Spinal cord (tissue), 10 donors: ENCODE measurements around the gene SELENOH. TPM values are rescaled to one million over a fixed set of nuclear protein-coding genes. Genes with fewer than 3 reads are reported as not detected.

Experiments
- DNase-seq, 6 donors: peaks; one replicate each; pipeline versions ENCODE4 v3.0.0 to v3.0.0-alpha.2; 2013 to 2015; ENCODE audit warnings: low spot score in 6 of 6, low read depth in 4 of 6
- H3K27ac ChIP-seq: one replicate; pipeline ENCODE4 v1.5.1; 2013; ENCODE audit warnings: low read depth, low read length, control low read depth
- H3K27me3 ChIP-seq: one replicate; pipeline ENCODE4 v1.6.1; 2013; ENCODE audit warnings: low read length; ENCODE audit not compliant: control insufficient read depth, insufficient read depth
- H3K36me3 ChIP-seq: one replicate; pipeline ENCODE4 v1.6.1; 2013; ENCODE audit warnings: low read length; ENCODE audit not compliant: control insufficient read depth, insufficient read depth
- H3K4me1 ChIP-seq: one replicate; pipeline ENCODE4 v1.6.1; 2013; ENCODE audit warnings: low read length; ENCODE audit not compliant: control insufficient read depth, insufficient read depth
- H3K4me3 ChIP-seq: one replicate; pipeline ENCODE4 v1.5.1; 2013; ENCODE audit warnings: low read depth, low read length, control low read depth
- H3K9me3 ChIP-seq: one replicate; pipeline ENCODE4 v1.6.1; 2013; ENCODE audit warnings: low read length; ENCODE audit not compliant: control insufficient read depth, insufficient read depth
- WGBS: methylation state at CpG from one replicate; pipeline ENCODE4 v1.1.5; 2013; ENCODE audit warnings: missing lambda C conversion rate; ENCODE audit not compliant: insufficient coverage; 5-methylcytosine and 5-hydroxymethylcytosine counted together
- polyA plus RNA-seq, 2 donors: library from polyadenylated mRNA; unstranded; fragments of 120-200 nt; gene quantifications; one replicate each; pipeline ENCODE4 v1.2.1, GENCODE V29; 2013; ENCODE audit not compliant: insufficient read length in 2 of 2
- total RNA-seq, 2 donors: library from RNA; depleted of rRNA in 1 of 2; stranded (reverse); fragments of 120-200 nt in 1 of 2; fragments of >200 nt in 1 of 2; gene quantifications; one replicate each; pipeline versions ENCODE4 v1.2.3 to v1.2.4, GENCODE V29; 2013 to 2014
- donor health status: healthy.

The SELENOH gene
- total and polyA plus RNA-seq, 4 donors = 39.8 to 136 (median 117) TPM

DNA sequence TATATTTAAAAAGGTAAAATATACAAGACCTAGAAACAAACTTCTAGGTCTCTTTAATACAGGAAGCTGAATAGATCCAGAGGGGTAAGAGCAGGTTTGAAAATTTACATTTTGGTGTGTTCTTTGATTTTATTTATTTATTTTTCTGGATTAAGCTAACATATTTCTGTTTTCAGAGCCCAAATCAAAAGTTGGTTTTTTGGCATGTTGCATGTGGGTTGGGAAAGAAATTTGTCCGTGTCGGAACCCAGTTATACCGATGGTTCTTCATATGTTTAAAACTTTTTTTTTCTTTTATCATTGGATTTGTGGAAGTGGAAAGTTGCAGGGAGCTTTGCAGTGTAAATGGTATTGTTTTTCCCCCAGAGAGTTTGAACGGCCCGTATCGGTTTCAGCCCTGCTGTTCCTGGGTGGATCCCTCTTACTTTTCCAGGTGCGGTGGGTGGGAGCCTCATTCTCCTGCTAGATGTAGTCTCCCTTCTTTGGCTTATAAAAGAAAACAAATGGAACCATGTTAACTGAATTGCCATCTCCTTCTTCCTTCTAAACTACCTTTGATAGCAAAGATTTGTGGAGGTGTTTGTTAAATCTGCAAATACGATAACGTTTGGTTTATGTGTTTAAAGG, 21.1 kb downstream of the SELENOH start:
- Histone ChIP-seq H3K27me3 (no peaks in the 10 kb centered on the region), H3K4me1 (peaks cover 18% of the 10 kb centered on the region), H3K27ac (peak overlapping the region; percentile 99), H3K9me3 (no peaks in the 10 kb centered on the region), H3K4me3 (peak overlapping the region; percentile 94), H3K36me3 (no peaks in the 10 kb centered on the region)
- WGBS = no CpG with 5 or more reads among the region's 9 CpGs
- DNase-seq = peak in 2 of 6 donors; percentile 47 to 64

DNA sequence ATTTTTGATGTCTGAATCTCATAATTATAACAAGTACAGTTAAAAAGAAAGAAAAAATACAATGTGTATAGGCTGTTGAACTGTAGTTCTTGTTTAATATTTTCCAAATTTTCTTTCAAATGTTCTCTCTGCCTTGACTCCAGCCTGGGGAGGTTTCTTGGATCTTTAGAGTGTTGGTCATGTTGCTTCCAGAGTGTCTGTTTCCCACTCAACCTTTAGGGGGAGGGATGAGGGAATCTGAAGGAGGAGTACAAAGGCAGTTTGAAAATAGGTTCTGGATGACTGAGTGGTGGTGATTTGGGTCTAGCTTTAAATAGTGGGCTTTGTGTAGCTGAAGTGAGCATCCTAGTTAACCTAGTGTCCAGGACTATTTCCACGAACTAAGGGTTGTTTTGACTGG, 22.3 kb downstream of the SELENOH start:
- WGBS = no CpG with 5 or more reads among the region's 1 CpG
- Histone ChIP-seq H3K4me1 (peaks cover 24% of the 10 kb centered on the region), H3K4me3 (peak overlapping the region; percentile 94), H3K27ac (peak overlapping the region; percentile 99), H3K9me3 (no peaks in the 10 kb centered on the region), H3K36me3 (no peaks in the 10 kb centered on the region), H3K27me3 (no peaks in the 10 kb centered on the region)
- DNase-seq = peak in 3 of 6 donors; percentile 74 to 93 (median 86)

DNA sequence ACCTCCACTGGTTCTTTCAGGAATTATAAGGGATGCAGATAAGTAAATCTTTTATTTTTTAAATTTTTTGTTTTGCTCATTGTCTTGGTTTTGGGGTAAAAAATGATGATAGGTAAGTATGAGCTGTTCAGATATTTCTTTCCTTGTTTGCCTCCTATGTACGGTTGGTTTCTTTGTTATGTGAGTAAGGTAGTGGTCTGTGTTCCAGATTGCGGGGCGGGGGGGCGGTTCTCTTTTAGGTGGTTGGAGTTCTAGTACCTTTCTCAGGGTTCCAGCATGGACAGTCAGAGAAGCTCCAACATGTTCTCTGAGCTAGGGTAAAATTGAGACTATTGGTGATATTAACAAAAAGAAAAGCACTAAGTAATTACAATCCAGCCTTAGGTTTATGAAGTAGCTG, 22.7 kb downstream of the SELENOH start:
- Histone ChIP-seq H3K9me3 (no peaks in the 10 kb centered on the region), H3K4me1 (peaks cover 24% of the 10 kb centered on the region), H3K4me3 (peak overlapping the region; percentile 94), H3K27ac (peak overlapping the region; percentile 99), H3K27me3 (no peaks in the 10 kb centered on the region), H3K36me3 (no peaks in the 10 kb centered on the region)
- WGBS = 0% methylated on average over 1 of the region's 4 CpGs
- peak in 2 of 6 donors; percentile 51 to 72 for DNase-seq

DNA sequence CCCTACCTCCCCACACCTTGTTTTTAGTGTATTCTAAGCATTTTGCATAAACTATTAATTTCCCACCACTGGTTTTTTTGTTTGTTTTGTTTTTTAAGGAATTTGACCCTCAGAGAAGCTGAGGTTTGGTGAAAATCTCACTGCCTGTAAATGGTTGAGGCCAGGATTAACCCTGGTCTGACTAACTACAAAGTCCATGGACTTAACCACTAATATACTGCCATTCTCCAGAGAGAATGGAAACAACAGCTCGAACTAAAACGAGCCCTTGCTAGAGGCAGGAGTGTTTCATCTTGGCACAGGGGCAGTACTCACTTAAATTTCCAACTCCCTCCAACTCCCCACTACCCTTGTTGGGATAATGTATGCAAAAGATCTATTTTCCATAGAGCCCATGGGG, 23.3 kb downstream of the SELENOH start:
- peak overlapping the region; percentile 94 for H3K4me3 ChIP-seq
- no peaks in the 10 kb centered on the region for H3K27me3 ChIP-seq
- H3K36me3 ChIP-seq = no peaks in the 10 kb centered on the region
- no peaks in the 10 kb centered on the region for H3K9me3 ChIP-seq
- H3K27ac ChIP-seq = peak overlapping the region; percentile 99
- peak in 2 of 6 donors; percentile 38 to 55 for DNase-seq
- H3K4me1 ChIP-seq = peaks cover 24% of the 10 kb centered on the region
- WGBS = no CpG with 5 or more reads among the region's 2 CpGs

DNA sequence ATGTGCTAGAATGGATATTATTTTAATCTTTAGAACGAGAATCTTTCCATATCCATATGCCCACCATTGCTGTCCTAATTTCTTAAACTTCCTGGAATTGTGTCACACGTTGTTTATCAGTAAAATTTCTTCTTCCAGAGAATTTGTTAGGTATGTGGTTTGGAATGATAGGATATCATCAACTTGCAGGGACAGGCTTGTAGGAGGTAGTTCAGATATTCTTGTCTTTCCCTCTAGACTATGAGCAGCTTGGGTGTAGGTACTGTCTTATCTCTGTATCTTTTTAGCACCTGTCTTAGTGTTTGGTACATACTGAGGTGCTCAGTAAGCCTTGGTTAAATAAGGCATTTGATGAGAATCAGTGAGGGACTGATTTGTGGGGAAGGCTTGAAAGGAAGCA, 23.7 kb downstream of the SELENOH start:
- peaks cover 24% of the 10 kb centered on the region for H3K4me1 ChIP-seq
- WGBS = no CpG with 5 or more reads among the region's 2 CpGs
- peak overlapping the region; percentile 94 for H3K4me3 ChIP-seq

DNA sequence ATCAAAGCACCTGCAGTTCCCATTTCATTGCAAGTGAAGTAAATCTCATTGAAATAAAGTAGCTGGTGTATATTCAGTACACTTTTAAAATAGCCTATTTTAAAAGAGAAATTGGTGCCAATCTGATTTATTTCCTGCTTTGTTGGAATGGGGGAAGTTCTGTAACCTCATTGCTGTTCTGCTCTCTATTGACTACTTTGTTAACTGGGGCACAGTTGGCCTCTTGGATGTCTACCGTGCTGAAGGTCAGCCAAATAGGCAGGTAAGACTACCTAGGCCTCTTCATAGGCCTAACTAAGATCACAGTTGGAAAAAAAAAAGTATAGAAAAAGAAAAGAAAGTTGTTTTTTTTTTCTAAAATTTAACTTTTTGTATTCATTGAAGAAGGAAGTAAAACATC, 29.5 kb downstream of the SELENOH start:
- no CpG with 5 or more reads among the region's 1 CpG for WGBS
- peaks cover 13% of the 10 kb centered on the region for H3K4me1 ChIP-seq
- no peak overlapping the region for H3K27ac ChIP-seq

More for the DNA sequence above, 23.7 kb downstream of the SELENOH start:
- Histone ChIP-seq H3K27me3 (no peaks in the 10 kb centered on the region), H3K9me3 (no peaks in the 10 kb centered on the region), H3K36me3 (no peaks in the 10 kb centered on the region), H3K27ac (no peak overlapping the region)
- DNase-seq = no peak

DNA sequence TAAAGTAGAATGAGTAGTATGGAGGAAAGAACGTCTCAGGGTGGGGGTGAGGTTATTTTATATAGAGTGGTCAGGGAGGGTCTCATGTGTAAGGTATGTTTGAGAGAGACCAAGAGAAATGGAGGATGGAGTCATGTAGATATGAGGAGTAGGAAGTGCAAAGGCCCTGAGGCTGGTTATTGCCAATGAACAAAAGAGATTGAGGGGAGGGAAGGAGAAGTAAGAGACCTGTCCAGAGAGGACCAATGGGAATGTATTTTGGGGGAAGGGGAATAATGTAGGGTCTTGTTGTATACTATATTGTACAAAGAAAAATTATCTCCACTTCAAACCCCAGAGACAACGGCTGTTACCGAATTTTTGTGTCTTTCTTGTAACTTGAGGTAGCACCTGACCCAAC, 30.1 kb downstream of the SELENOH start:
- Histone ChIP-seq H3K36me3 (no peaks in the 10 kb centered on the region), H3K9me3 (no peaks in the 10 kb centered on the region), H3K27ac (no peak overlapping the region), H3K4me3 (no peak overlapping the region), H3K27me3 (no peaks in the 10 kb centered on the region), H3K4me1 (peaks cover 14% of the 10 kb centered on the region)
- DNase-seq = no peak
- WGBS = 90% methylated on average over 1 of the region's 3 CpGs

More for the DNA sequence above, 29.5 kb downstream of the SELENOH start:
- Histone ChIP-seq H3K36me3 (no peaks in the 10 kb centered on the region), H3K4me3 (no peak overlapping the region), H3K27me3 (no peaks in the 10 kb centered on the region), H3K9me3 (no peaks in the 10 kb centered on the region)
- no peak for DNase-seq

DNA sequence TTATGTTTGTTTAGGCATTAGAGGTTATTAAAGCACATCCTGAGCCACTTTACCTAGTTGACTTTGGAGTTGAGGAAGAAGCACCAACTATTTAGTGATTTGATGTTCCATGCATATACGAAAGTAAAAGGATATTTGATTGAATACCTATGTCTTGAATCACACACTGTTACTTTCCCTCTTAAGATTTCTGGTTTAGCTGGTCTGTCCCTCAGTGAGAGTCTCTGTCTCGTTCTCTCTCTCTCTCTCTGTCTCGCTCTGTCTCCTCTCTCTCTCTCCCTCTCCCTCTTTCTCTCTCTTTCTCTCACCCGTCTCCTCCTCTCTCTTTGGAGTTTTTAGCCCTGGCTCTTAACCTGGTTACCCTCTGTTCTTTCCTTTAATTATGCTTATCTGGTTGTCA, 31.3 kb downstream of the SELENOH start:
- H3K4me3 ChIP-seq = no peak overlapping the region
- H3K4me1 ChIP-seq = peaks cover 16% of the 10 kb centered on the region
- no peaks in the 10 kb centered on the region for H3K36me3 ChIP-seq
- 80% methylated on average over 2 of the region's 4 CpGs for WGBS
- DNase-seq = no peak
- H3K27ac ChIP-seq = no peak overlapping the region
- H3K27me3 ChIP-seq = no peaks in the 10 kb centered on the region
- no peaks in the 10 kb centered on the region for H3K9me3 ChIP-seq

DNA sequence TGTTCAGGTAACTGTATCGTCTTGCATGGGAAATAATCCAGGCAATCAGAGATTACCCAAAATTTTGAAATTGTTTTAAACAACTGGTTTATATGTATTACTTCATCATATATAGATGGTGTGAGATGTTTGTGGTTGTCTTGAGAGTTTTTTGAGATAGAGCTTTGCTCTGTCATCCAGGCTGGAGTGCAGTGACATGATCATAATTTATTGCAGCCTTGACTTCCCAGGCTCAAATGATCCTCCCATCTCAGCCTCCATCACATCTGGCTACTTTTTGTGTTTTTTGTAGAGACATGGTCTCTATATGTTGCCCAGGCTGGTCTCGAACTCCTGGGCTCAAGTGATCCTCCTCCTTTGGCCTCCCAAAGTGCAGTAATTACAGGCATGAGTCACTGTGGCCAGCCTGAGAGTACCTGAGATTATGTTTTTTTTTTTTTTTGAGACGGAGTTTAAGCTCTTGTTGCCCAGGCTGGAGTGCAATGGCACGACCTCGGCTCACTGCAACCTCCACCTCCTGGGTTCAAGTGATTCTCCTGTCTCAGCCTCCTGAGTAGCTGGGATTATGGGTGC, 31.8 kb downstream of the SELENOH start:
- DNase-seq = no peak
- Histone ChIP-seq H3K4me3 (no peak overlapping the region), H3K27me3 (no peaks in the 10 kb centered on the region), H3K4me1 (peaks cover 17% of the 10 kb centered on the region), H3K36me3 (no peaks in the 10 kb centered on the region), H3K9me3 (no peaks in the 10 kb centered on the region), H3K27ac (no peak overlapping the region)
- WGBS = 96% methylated on average over 3 of the region's 5 CpGs

DNA sequence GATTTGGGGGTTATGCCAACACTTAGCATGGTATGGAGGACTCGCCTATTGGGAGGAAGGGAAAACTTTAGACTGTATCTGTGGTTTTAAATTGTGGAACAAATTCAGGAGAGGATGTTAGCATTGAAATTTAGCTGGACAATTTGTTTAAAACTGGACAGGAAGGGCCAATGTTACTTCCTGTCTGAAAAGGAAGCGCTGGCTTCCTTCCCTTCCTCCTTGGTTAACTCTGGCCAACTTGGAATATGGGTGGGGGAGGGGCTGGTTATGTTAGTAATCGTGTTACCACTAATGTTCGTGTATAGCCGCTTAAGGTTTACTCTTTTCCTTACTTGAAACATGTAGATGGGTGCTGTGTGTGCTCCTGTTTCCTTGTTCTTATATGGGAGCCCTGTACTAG, 34.2 kb downstream of the SELENOH start:
- no peak for DNase-seq
- peak overlapping the region; percentile 17 for H3K4me3 ChIP-seq
- H3K36me3 ChIP-seq = no peaks in the 10 kb centered on the region
- H3K27ac ChIP-seq = peak overlapping the region; percentile 89
- 55% methylated on average over 2 of the region's 5 CpGs for WGBS
- no peaks in the 10 kb centered on the region for H3K27me3 ChIP-seq
- no peaks in the 10 kb centered on the region for H3K9me3 ChIP-seq
- peaks cover 30% of the 10 kb centered on the region for H3K4me1 ChIP-seq
